ENCODE data around the gene RPL10A.

DNA sequence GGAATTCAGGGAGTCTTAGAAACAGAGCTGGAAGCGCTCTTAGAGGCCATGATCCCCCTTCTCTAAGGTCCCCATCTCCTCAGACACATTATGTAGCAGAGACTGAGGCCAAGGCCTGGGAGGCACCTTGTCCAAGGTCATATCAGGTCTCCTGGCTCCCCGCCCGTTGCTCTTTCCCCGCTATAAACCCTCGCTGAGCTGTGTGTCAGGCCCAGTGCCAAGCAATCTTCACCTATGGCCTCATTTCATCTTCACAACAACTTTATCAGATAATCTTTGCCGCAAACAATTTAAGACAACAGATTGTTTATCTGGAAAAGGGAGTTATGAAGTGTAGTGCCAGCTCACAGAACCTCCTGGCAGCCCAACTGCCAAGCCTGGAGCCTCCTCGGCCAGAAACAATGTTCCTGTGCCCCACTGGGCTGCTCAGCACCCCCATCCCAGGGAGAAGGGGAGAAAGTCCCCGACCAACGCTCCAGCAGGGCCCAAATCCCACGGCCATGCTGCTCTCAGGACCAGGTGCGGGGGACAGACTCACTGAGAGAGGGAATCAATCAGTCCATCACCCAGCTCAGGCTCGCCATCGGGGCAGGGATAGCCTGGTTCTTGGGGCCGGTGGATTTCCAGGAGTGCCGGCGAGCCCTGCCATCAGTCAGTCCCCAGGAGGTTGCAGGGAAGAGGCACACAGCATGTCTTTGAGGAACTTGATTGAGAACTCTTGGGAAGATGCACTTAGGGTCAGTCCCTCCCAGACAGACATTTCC, 32.9 kb upstream of the RPL10A start:
- TF ChIP-seq, protein P1, sequence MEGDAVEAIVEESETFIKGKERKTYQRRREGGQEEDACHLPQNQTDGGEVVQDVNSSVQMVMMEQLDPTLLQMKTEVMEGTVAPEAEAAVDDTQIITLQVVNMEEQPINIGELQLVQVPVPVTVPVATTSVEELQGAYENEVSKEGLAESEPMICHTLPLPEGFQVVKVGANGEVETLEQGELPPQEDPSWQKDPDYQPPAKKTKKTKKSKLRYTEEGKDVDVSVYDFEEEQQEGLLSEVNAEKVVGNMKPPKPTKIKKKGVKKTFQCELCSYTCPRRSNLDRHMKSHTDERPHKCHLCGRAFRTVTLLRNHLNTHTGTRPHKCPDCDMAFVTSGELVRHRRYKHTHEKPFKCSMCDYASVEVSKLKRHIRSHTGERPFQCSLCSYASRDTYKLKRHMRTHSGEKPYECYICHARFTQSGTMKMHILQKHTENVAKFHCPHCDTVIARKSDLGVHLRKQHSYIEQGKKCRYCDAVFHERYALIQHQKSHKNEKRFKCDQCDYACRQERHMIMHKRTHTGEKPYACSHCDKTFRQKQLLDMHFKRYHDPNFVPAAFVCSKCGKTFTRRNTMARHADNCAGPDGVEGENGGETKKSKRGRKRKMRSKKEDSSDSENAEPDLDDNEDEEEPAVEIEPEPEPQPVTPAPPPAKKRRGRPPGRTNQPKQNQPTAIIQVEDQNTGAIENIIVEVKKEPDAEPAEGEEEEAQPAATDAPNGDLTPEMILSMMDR (IDR thresholded peaks at IDR 0.05), result no peak
- TF ChIP-seq POLR2A (IDR thresholded peaks at IDR 0.05), result no peak
